Measurements from ENCODE around the gene MAPK9.

- no peak for TF ChIP-seq CTCF (IDR thresholded peaks at IDR 0.05)
- TF ChIP-seq POLR2A (IDR thresholded peaks at IDR 0.05), result no peak
Measured at GRCh38 chr5:180205916-180206315, 86.0 kb downstream of the MAPK9 start.

All from heart left ventricle (tissue), 13 donors.